ENCODE data around the gene PLPP1. TPM values are rescaled to one million over a fixed set of nuclear protein-coding genes. Genes with fewer than 3 reads are reported as not detected.

PLPP1 gene
- total RNA-seq, 2 experiments from 2014 or later: 2.9 to 3.0 TPM

DNA sequence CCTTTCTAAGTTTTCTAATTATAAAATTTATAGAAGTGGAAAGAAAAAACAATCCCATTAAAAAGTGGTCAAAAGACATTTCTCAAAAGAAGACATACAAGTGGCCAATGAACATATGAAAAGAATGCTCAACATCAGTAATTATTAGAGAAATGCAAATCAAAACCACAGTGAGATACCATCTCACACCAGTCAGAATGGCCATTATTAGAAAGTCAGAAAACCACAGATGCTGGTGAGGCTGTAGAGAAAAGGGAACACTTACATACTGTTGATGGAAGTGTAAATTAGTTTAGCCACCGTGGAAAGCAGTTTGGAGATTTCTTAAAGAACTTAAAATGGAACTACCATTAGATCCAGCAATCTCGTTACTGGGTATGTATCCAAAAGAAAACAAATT, 23.7 kb upstream of the PLPP1 start:
- POLR2A ChIA-PET: no interaction called here
- intact Hi-C loops (cut with DNase I, micrococcal nuclease): no loop called here
- no peak overlapping the region for H3K4me3 ChIP-seq (ENCODE audit: low read length)
- no peak for DNase-seq
- no peak overlapping the region for H3K4me3 Mint-ChIP-seq
- TF ChIP-seq CTCF (IDR thresholded peaks at IDR 0.05): no peak
- H3K36me3 ChIP-seq (ENCODE audit: insufficient read depth, low read length): no peaks in the 10 kb centered on the region
- H3K27me3 Mint-ChIP-seq: no peaks in the 10 kb centered on the region
- no peaks in the 10 kb centered on the region for H3K9me3 Mint-ChIP-seq
- no peaks in the 10 kb centered on the region for H3K27me3 ChIP-seq (ENCODE audit: control insufficient read depth in 1 of 2, insufficient read depth in 2 of 2, low read length in 2 of 2)
- H3K36me3 Mint-ChIP-seq (ENCODE audit: low read depth): no peaks in the 10 kb centered on the region
- no peaks in the 10 kb centered on the region for H3K4me1 Mint-ChIP-seq (ENCODE audit: low read depth)
- H3K9me3 ChIP-seq (ENCODE audit: control insufficient read depth in 1 of 2, insufficient read depth in 1 of 2, low read length in 2 of 2): no peaks in the 10 kb centered on the region
- ATAC-seq (ENCODE audit: poor library complexity): no peak
- CTCF ChIA-PET: no interaction called here
- H3K27ac Mint-ChIP-seq: no peak overlapping the region
- H3K27ac ChIP-seq (ENCODE audit: low read depth in 1 of 2, low read length in 2 of 2): no peak overlapping the region
- H3K4me1 ChIP-seq (ENCODE audit: insufficient read depth, low read length): no peaks in the 10 kb centered on the region

- POLR2A ChIA-PET: no interaction called here
- Mint-ChIP-seq H3K4me1 (ENCODE audit: low read depth) (no peaks in the 10 kb centered on the region), H3K27me3 (no peaks in the 10 kb centered on the region), H3K27ac (no peak overlapping the region), H3K36me3 (ENCODE audit: low read depth) (no peaks in the 10 kb centered on the region), H3K4me3 (no peak overlapping the region), H3K9me3 (no peaks in the 10 kb centered on the region)
- Histone ChIP-seq H3K4me1 (ENCODE audit: insufficient read depth, low read length) (no peaks in the 10 kb centered on the region), H3K4me3 (ENCODE audit: low read length) (no peak overlapping the region), H3K36me3 (ENCODE audit: insufficient read depth, low read length) (no peaks in the 10 kb centered on the region), H3K27me3 (ENCODE audit: control insufficient read depth in 1 of 2, insufficient read depth in 2 of 2, low read length in 2 of 2) (no peaks in the 10 kb centered on the region), H3K27ac (ENCODE audit: low read depth in 1 of 2, low read length in 2 of 2) (no peak overlapping the region), H3K9me3 (ENCODE audit: control insufficient read depth in 1 of 2, insufficient read depth in 1 of 2, low read length in 2 of 2) (no peaks in the 10 kb centered on the region)
- DNase-seq (no peak), ATAC-seq (ENCODE audit: poor library complexity) (no peak)
- CTCF ChIA-PET: interaction anchor here (0.7 kb wide), 1 partner anchor 1594 kb away, joined by 3 read pairs; no protein-coding TSS in a partner anchor
- no peak for TF ChIP-seq CTCF (IDR thresholded peaks at IDR 0.05)
- intact Hi-C loops (cut with DNase I, micrococcal nuclease): no loop called here
These were observed 22.4 kb upstream of the PLPP1 start for GRCh38 chr5:55557123-55557522.

GRCh38 chr5:55554585-55555202, 19.9 kb upstream of the PLPP1 start:
- Mint-ChIP-seq H3K36me3 (ENCODE audit: low read depth) (no peaks in the 10 kb centered on the region), H3K27ac (no peak overlapping the region), H3K27me3 (peaks cover 5% of the 10 kb centered on the region), H3K4me1 (ENCODE audit: low read depth) (no peaks in the 10 kb centered on the region), H3K4me3 (no peak overlapping the region), H3K9me3 (no peaks in the 10 kb centered on the region)
- CTCF ChIA-PET: no interaction called here
- ATAC-seq (ENCODE audit: poor library complexity): no peak
- Histone ChIP-seq H3K9me3 (ENCODE audit: control insufficient read depth in 1 of 2, insufficient read depth in 1 of 2, low read length in 2 of 2) (no peaks in the 10 kb centered on the region), H3K27ac (ENCODE audit: low read depth in 1 of 2, low read length in 2 of 2) (no peak overlapping the region), H3K27me3 (ENCODE audit: control insufficient read depth in 1 of 2, insufficient read depth in 2 of 2, low read length in 2 of 2) (no peaks in the 10 kb centered on the region), H3K36me3 (ENCODE audit: insufficient read depth, low read length) (no peaks in the 10 kb centered on the region), H3K4me1 (ENCODE audit: insufficient read depth, low read length) (no peaks in the 10 kb centered on the region), H3K4me3 (ENCODE audit: low read length) (no peak overlapping the region)
- POLR2A ChIA-PET: no interaction called here
- no peak for TF ChIP-seq CTCF (IDR thresholded peaks at IDR 0.05)
- intact Hi-C loops (cut with DNase I, micrococcal nuclease): no loop called here
- DNase-seq: no peak
